Superior temporal gyrus (tissue), 1 donor: Measurements from ENCODE around the gene TCP1.
"Not testable (repeated sequence)": the region's sequence is repeated elsewhere in the genome, so short reads cannot be mapped to it uniquely, and the experiment has no call there.

Experiments
- DNase-seq: peaks from one replicate; pipeline ENCODE4 v3.0.0-alpha.2; 2016; ENCODE audit errors: extremely low spot score

Gene TCP1

DNA sequence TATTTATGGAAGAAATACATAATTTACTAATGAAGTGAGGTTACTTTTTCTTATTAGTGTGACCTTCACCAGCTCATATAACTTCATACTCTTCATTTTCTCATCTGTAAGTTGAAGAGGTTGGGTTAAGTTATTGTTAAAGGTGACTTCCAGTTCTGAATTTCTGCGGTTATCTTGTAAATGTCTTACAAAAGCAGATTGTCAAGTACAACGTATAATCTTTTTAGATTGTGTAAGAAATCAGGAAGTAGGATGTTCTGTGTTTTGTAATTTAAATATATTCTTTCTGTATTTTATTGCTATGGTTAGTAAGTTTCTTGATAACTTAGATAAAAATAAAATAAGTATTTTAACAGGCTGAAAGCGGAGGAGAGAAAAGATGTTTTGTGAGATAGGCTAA, 50.1 kb downstream of the TCP1 start:
- no peak for DNase-seq

GRCh38 chr6:159736908-159737307, 52.5 kb downstream of the TCP1 start:
- DNase-seq = no peak

DNA sequence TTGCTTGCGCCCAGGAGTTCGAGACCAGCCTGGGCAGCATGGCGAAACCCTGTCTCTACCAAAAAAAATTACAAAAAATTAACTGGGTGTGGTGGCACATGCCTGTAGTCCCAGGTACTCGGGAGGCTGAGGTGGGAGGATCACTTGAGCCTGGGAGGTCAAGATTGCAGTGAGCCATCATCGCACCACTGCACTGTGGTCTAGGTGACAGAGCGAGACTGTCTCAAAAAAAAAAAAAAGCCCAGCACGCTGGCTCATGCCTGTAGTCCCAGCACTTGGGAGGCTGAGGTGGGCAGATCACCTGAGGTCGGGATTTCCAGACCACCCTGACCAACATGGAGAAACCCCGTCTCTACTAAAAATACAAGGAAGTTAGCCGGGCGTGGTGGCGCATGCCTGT, 56.0 kb downstream of the TCP1 start:
- DNase-seq = not testable (repeated sequence)

GRCh38 chr6:159732550-159732949, 56.9 kb downstream of the TCP1 start:
- not testable (repeated sequence) for DNase-seq

- no peak for DNase-seq
Measured at GRCh38 chr6:159730332-159730676, 59.1 kb downstream of the TCP1 start.

DNA sequence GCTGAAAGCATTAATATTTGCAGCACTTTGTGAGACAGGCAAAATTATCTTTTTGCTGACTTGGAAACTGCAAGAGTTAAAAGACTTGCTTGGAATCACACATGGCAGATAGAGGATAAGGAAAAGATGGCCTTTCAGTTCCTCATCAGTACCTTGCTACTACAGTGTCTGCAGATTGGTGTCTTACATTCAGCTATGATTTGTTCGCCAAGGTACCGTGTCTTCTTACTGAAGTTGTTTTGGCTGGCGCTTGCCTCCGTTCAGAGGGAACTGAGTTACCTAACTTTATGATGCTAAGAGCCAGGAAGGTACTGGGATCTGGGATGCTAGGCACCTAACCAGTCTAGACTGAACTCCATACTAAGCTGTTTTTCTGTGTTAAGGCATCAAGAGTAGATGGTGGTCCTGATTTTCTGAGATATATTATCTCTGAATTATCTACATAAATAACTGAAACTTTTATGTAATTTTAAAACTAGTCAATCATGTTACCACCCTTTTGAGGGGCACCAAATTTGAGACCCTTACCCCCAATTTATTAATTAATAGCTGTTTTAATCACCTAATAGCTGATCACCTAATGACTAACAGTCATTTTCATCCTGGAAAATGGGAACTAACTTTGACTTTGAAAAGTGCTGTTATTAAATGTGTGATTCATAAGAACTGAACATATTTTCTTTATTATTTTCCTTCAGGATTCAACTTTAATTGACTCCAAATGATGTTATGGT, 59.6 kb downstream of the TCP1 start:
- DNase-seq = no peak

DNA sequence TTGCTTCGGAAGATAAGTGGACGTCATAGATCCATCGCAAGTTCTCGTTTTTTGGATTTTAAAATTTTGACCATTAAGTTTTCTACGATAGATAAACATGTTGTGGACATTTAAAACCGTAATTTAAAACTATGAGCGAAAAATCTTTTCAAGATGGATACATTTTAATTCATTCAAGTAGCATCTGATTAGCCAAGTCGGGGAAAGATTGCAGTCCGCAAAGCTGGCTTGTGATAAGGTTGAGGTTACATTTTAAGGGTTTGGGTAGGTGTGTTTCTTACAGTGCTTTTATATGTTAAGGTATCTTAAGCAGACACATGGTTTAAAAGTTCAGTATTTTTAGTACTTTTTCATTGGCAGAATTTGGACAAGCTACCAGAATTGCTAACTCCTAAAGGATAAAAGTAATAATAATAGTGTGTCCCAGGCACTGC, 60.9 kb downstream of the TCP1 start:
- DNase-seq = no peak
